HEK293T (cell line): ENCODE results near the gene SH2D6.
"Not testable (repeated sequence)": the region's sequence is repeated elsewhere in the genome, so short reads cannot be mapped to it uniquely, and the experiment has no call there.

Experiments
- CTCF ChIA-PET: fragments of 350-600 bp; formaldehyde crosslinking; extraction: SDS; loops from one replicate; lab custom pipeline; 2021; ENCODE audit warnings: antibody characterized with exemption, inconsistent platforms; lab: Yijun Ruan, JAX
- POLR2A ChIA-PET: fragments of 350-600 bp; formaldehyde crosslinking; extraction: SDS; loops from one replicate; lab custom pipeline; 2020; ENCODE audit warnings: antibody characterized with exemption, inconsistent platforms; lab: Yijun Ruan, JAX
- DNase-seq: peaks from one replicate; pipeline ENCODE4 v3.0.0; 2012; ENCODE audit warnings: mixed read lengths; ENCODE audit errors: extremely low spot score
- ARNT ChIP-seq: fragments of 450-650 bp; IDR thresholded peaks from 2 replicates; pipeline ENCODE4 v1.6.1; 2017; ENCODE audit warnings: mild to moderate bottlenecking
- BHLHE40 ChIP-seq: fragments of 450-650 bp; IDR thresholded peaks from 2 replicates; pipeline ENCODE4 v1.6.1; 2016; ENCODE audit warnings: mild to moderate bottlenecking, moderate library complexity, borderline replicate concordance
- CTBP1 ChIP-seq: fragments of 450-650 bp; IDR thresholded peaks from 2 replicates; pipeline ENCODE4 v1.6.1; 2016; ENCODE audit warnings: borderline replicate concordance
- ELF4 ChIP-seq: fragments of 450-650 bp; IDR thresholded peaks from 2 replicates; pipeline ENCODE4 v1.6.1; 2017; ENCODE audit warnings: antibody characterized with exemption
- FOXA1 ChIP-seq: fragments of 450-650 bp; IDR thresholded peaks from 2 replicates; pipeline ENCODE4 v1.6.1; 2016; ENCODE audit warnings: mild to moderate bottlenecking
- FOXK2 ChIP-seq: fragments of 450-650 bp; IDR thresholded peaks from 2 replicates; pipeline ENCODE4 v1.6.1; 2016; ENCODE audit warnings: mild to moderate bottlenecking
- FOXM1 ChIP-seq: fragments of 450-650 bp; IDR thresholded peaks from 2 replicates; pipeline ENCODE4 v1.6.1; 2017; ENCODE audit warnings: mild to moderate bottlenecking, borderline replicate concordance
- HDGF ChIP-seq: fragments of 450-650 bp; IDR thresholded peaks from 2 replicates; pipeline ENCODE4 v1.6.1; 2017; ENCODE audit warnings: antibody characterized with exemption, borderline replicate concordance
- L3MBTL2 ChIP-seq: fragments of 450-650 bp; conservative IDR thresholded peaks from 2 replicates; pipeline ENCODE4 v1.6.1; 2016; ENCODE audit warnings: mild to moderate bottlenecking
- LEF1 ChIP-seq: fragments of 450-650 bp; IDR thresholded peaks from 2 replicates; pipeline ENCODE4 v1.6.1; 2017; ENCODE audit warnings: mild to moderate bottlenecking, borderline replicate concordance
- NFRKB ChIP-seq: fragments of 450-650 bp; IDR thresholded peaks from 2 replicates; pipeline ENCODE4 v1.6.1; 2016; ENCODE audit warnings: mild to moderate bottlenecking, moderate library complexity
- PKNOX1 ChIP-seq: fragments of 450-650 bp; IDR thresholded peaks from 2 replicates; pipeline ENCODE4 v1.6.1; 2016
- SP1 ChIP-seq: fragments of 450-650 bp; IDR thresholded peaks from 2 replicates; pipeline ENCODE4 v1.6.1; 2017
- SUZ12 ChIP-seq: fragments of 450-650 bp; IDR thresholded peaks from 2 replicates; pipeline ENCODE4 v1.6.1; 2016; ENCODE audit warnings: mild to moderate bottlenecking
- TARDBP ChIP-seq: fragments of 450-650 bp; IDR thresholded peaks from 2 replicates; pipeline ENCODE4 v1.6.1; 2016
- ZNF384 ChIP-seq: fragments of 450-650 bp; IDR thresholded peaks from 2 replicates; pipeline ENCODE4 v1.6.1; 2016

SH2D6 gene

GRCh38 chr2:85481818-85482777 lies 63.6 kb downstream of the SH2D6 start:
- ChIA-PET POLR2A (interaction anchor here (1.0 kb wide), 1 partner anchor 58 kb away, joined by 3 read pairs; no protein-coding TSS in a partner anchor), CTCF (no interaction called here)
- DNase-seq: no peak
- no peak for TF ChIP-seq L3MBTL2
- TF ChIP-seq FOXA1: no peak

GRCh38 chr2:85484615-85485014 lies 66.1 kb downstream of the SH2D6 start:
- POLR2A ChIA-PET, DNase-seq: not testable (repeated sequence)

GRCh38 chr2:85485815-85486214 lies 67.3 kb downstream of the SH2D6 start:
- no peak for DNase-seq
- ChIA-PET POLR2A (interaction anchor here (1.3 kb wide), 1 partner anchor 53 kb away, joined by 4 read pairs; the partner anchor contains the start of gene MAT2A), CTCF (no interaction called here)
- TF ChIP-seq ZNF384 (no peak), ARNT (no peak), FOXA1 (no peak), CTBP1 (no peak), PKNOX1 (no peak), HDGF (no peak), BHLHE40 (no peak), TARDBP (no peak), ELF4 (no peak), FOXK2 (no peak), FOXM1 (no peak), SUZ12 (no peak), L3MBTL2 (no peak), LEF1 (no peak), SP1 (no peak), NFRKB (no peak)

More at GRCh38 chr2:85484615-85485014, 66.1 kb downstream of the SH2D6 start:
- CTCF ChIA-PET: not testable (repeated sequence)
